Trophoblast cell (in vitro differentiated cells and primary cell): ENCODE measurements around the gene TRMT112.

Source experiments
- DNase-seq, 2 donors: peaks; one replicate each; pipeline ENCODE4 v3.0.0-alpha.2; 2016
- H2AFZ ChIP-seq: 2 replicates; pipeline ENCODE4 v1.6.1; 2013; ENCODE audit warnings: low read length, moderate library complexity, mild to moderate bottlenecking; ENCODE audit not compliant: insufficient read depth, poor library complexity
- H2AK5ac ChIP-seq: 2 replicates; pipeline ENCODE4 v1.6.1; 2013; ENCODE audit warnings: mild to moderate bottlenecking, low read length
- H2BK120ac ChIP-seq: 2 replicates; pipeline ENCODE4 v1.6.1; 2013; ENCODE audit warnings: low read length, mild to moderate bottlenecking, moderate library complexity; ENCODE audit not compliant: insufficient read depth, poor library complexity
- H2BK12ac ChIP-seq: 2 replicates; pipeline ENCODE4 v1.6.1; 2013; ENCODE audit warnings: mild to moderate bottlenecking, low read length, moderate library complexity
- H2BK5ac ChIP-seq: 2 replicates; pipeline ENCODE4 v1.6.1; 2013; ENCODE audit warnings: low read length, low read depth, moderate library complexity, mild to moderate bottlenecking; ENCODE audit not compliant: poor library complexity
- H3K14ac ChIP-seq: 2 replicates; pipeline ENCODE4 v1.6.1; 2013; ENCODE audit warnings: mild to moderate bottlenecking, low read length
- H3K18ac ChIP-seq: 2 replicates; pipeline ENCODE4 v1.6.1; 2013; ENCODE audit warnings: mild to moderate bottlenecking, low read length
- H3K23ac ChIP-seq: 2 replicates; pipeline ENCODE4 v1.6.1; 2013; ENCODE audit warnings: low read length
- H3K27ac ChIP-seq: 2 replicates; pipeline ENCODE4 v1.5.1; 2013; ENCODE audit warnings: low read depth, mild to moderate bottlenecking, inconsistent platforms, low read length, moderate library complexity
- H3K27me3 ChIP-seq: 2 replicates; pipeline ENCODE4 v1.6.1; 2013; ENCODE audit warnings: inconsistent platforms, mild to moderate bottlenecking, low read length, moderate library complexity; ENCODE audit not compliant: insufficient read depth
- H3K36me3 ChIP-seq, 2 experiments: 1 replicate in 1 of 2; 2 replicates in 1 of 2; pipeline ENCODE4 v1.6.1; 2013; ENCODE audit warnings: low read length in 2 of 2, mild to moderate bottlenecking in 2 of 2, moderate library complexity in 1 of 2; ENCODE audit not compliant: insufficient read depth in 2 of 2, control insufficient read depth in 1 of 2
- H3K4ac ChIP-seq: 2 replicates; pipeline ENCODE4 v1.6.1; 2013; ENCODE audit warnings: low read depth, mild to moderate bottlenecking, low read length, moderate library complexity
- H3K4me1 ChIP-seq, 2 experiments: 1 replicate in 1 of 2; 2 replicates in 1 of 2; pipeline ENCODE4 v1.6.1; 2013; ENCODE audit warnings: low read length in 2 of 2, mild to moderate bottlenecking in 2 of 2, moderate library complexity in 1 of 2; ENCODE audit not compliant: insufficient read depth in 2 of 2, control insufficient read depth in 1 of 2
- H3K4me2 ChIP-seq: 2 replicates; pipeline ENCODE4 v1.6.1; 2013; ENCODE audit warnings: inconsistent platforms, mild to moderate bottlenecking, low read length, moderate library complexity
- H3K4me3 ChIP-seq: 2 replicates; pipeline ENCODE4 v1.5.1; 2013; ENCODE audit warnings: mild to moderate bottlenecking, low read depth, low read length, inconsistent platforms
- H3K79me1 ChIP-seq: one replicate; pipeline ENCODE4 v1.6.1; 2013; ENCODE audit warnings: low read length
- H3K79me2 ChIP-seq: 2 replicates; pipeline ENCODE4 v1.6.1; 2013; ENCODE audit warnings: low read length, mild to moderate bottlenecking; ENCODE audit not compliant: control insufficient read depth, insufficient read depth, poor library complexity
- H3K9ac ChIP-seq: 2 replicates; pipeline ENCODE4 v1.6.1; 2013; ENCODE audit warnings: mild to moderate bottlenecking, low read length
- H3K9me3 ChIP-seq: 2 replicates; pipeline ENCODE4 v1.6.1; 2013; ENCODE audit warnings: low read depth, mild to moderate bottlenecking, control low read depth, inconsistent platforms, low read length; ENCODE audit not compliant: insufficient read depth
- H4K12ac ChIP-seq: 2 replicates; pipeline ENCODE4 v1.6.1; 2013; ENCODE audit warnings: low read depth, mild to moderate bottlenecking, low read length, moderate library complexity
- H4K8ac ChIP-seq: 2 replicates; pipeline ENCODE4 v1.6.1; 2013; ENCODE audit warnings: low read depth, mild to moderate bottlenecking, low read length, moderate library complexity
- H4K91ac ChIP-seq: one replicate; pipeline ENCODE4 v1.6.1; 2013; ENCODE audit warnings: low read depth, mild to moderate bottlenecking, low read length, moderate library complexity
- WGBS: extraction: QIAGEN DNeasy Blood & Tissue Kit; methylation state at CpG from one replicate; pipeline ENCODE4 v1.1.7; 2013; ENCODE audit warnings: missing lambda C conversion rate; ENCODE audit not compliant: insufficient read length, insufficient coverage; ENCODE audit errors: extremely low coverage; 5-methylcytosine and 5-hydroxymethylcytosine counted together

TRMT112 gene

GRCh38 chr11:64362339-64362738, 45.0 kb upstream of the TRMT112 start:
- WGBS, result no CpG with 5 or more reads among the region's 10 CpGs
- no peak overlapping the region for H3K4ac ChIP-seq
- H3K27ac ChIP-seq, result no peak overlapping the region
- DNase-seq, result no peak
- no peak overlapping the region for H3K14ac ChIP-seq
- no peak overlapping the region for H4K8ac ChIP-seq
- no peak overlapping the region for H4K12ac ChIP-seq
- no peak overlapping the region for H4K91ac ChIP-seq
- no peak overlapping the region for H2BK5ac ChIP-seq
- H3K4me2 ChIP-seq, result no peak overlapping the region
- peaks cover 9% of the 10 kb centered on the region for H3K79me2 ChIP-seq
- H3K18ac ChIP-seq, result no peak overlapping the region
- H2AK5ac ChIP-seq, result no peak overlapping the region
- H3K79me1 ChIP-seq, result peaks cover 18% of the 10 kb centered on the region
- no peak overlapping the region for H2AFZ ChIP-seq
- H2BK120ac ChIP-seq, result no peak overlapping the region
- H3K23ac ChIP-seq, result no peak overlapping the region
- peaks cover 29 to 30% of the 10 kb centered on the region in 2 experiments for H3K4me1 ChIP-seq
- H3K9me3 ChIP-seq, result peaks cover 3% of the 10 kb centered on the region
- no peak overlapping the region for H2BK12ac ChIP-seq
- H3K4me3 ChIP-seq, result no peak overlapping the region
- H3K9ac ChIP-seq, result no peak overlapping the region
- no peaks in the 10 kb centered on the region for H3K27me3 ChIP-seq
- peaks cover 39 to 49% of the 10 kb centered on the region in 2 experiments for H3K36me3 ChIP-seq

GRCh38 chr11:64361659-64362058, 44.3 kb upstream of the TRMT112 start:
- Histone ChIP-seq H3K4me3 (no peak overlapping the region), H3K4me2 (no peak overlapping the region), H3K27ac (no peak overlapping the region), H2AK5ac (no peak overlapping the region), H4K8ac (no peak overlapping the region), H3K4ac (no peak overlapping the region), H3K4me1 (peaks cover 33 to 36% of the 10 kb centered on the region in 2 experiments), H4K91ac (no peak overlapping the region), H3K9me3 (peaks cover 3% of the 10 kb centered on the region), H3K27me3 (no peaks in the 10 kb centered on the region), H4K12ac (no peak overlapping the region), H2BK12ac (no peak overlapping the region), H3K36me3 (peaks cover 38 to 49% of the 10 kb centered on the region in 2 experiments), H3K79me1 (peaks cover 25% of the 10 kb centered on the region), H2BK5ac (no peak overlapping the region), H2AFZ (no peak overlapping the region), H3K9ac (no peak overlapping the region), H3K23ac (no peak overlapping the region), H3K14ac (no peak overlapping the region), H2BK120ac (no peak overlapping the region), H3K18ac (no peak overlapping the region), H3K79me2 (peaks cover 9% of the 10 kb centered on the region)
- no CpG with 5 or more reads among the region's 18 CpGs for WGBS
- no peak for DNase-seq

- Histone ChIP-seq H4K8ac (no peak overlapping the region), H2AFZ (no peak overlapping the region), H3K9ac (no peak overlapping the region), H3K14ac (no peak overlapping the region), H3K36me3 (peaks cover 33 to 41% of the 10 kb centered on the region in 2 experiments), H3K4me2 (peak overlapping the region; percentile 9), H3K9me3 (peaks cover 3% of the 10 kb centered on the region), H3K4me1 (peaks cover 30 to 35% of the 10 kb centered on the region in 2 experiments), H4K12ac (no peak overlapping the region), H3K27ac (no peak overlapping the region), H4K91ac (no peak overlapping the region), H3K18ac (no peak overlapping the region), H2BK5ac (no peak overlapping the region), H3K79me2 (peaks cover 9% of the 10 kb centered on the region), H2BK12ac (no peak overlapping the region), H2BK120ac (no peak overlapping the region), H3K4me3 (no peak overlapping the region), H3K23ac (no peak overlapping the region), H3K4ac (no peak overlapping the region), H3K79me1 (peaks cover 26% of the 10 kb centered on the region), H3K27me3 (no peaks in the 10 kb centered on the region), H2AK5ac (no peak overlapping the region)
- no peak for DNase-seq
- no CpG with 5 or more reads among the region's 13 CpGs for WGBS
These were observed 43.1 kb upstream of the TRMT112 start for GRCh38 chr11:64360448-64360921.

- Histone ChIP-seq H3K14ac (no peak overlapping the region), H4K12ac (no peak overlapping the region), H3K36me3 (peaks cover 27 to 35% of the 10 kb centered on the region in 2 experiments), H4K91ac (peak overlapping the region; percentile 98), H3K9ac (no peak overlapping the region), H3K27ac (no peak overlapping the region), H3K9me3 (peaks cover 3% of the 10 kb centered on the region), H2BK120ac (no peak overlapping the region), H3K23ac (no peak overlapping the region), H3K18ac (peak overlapping the region; percentile 89), H2AK5ac (no peak overlapping the region), H2BK12ac (no peak overlapping the region), H3K4me1 (peaks cover 34 to 40% of the 10 kb centered on the region in 2 experiments), H3K79me1 (peaks cover 29% of the 10 kb centered on the region), H4K8ac (no peak overlapping the region), H3K79me2 (peaks cover 11% of the 10 kb centered on the region), H2AFZ (no peak overlapping the region), H3K4ac (peak overlapping the region; percentile 96), H3K27me3 (no peaks in the 10 kb centered on the region), H3K4me3 (peak overlapping the region; percentile 93), H3K4me2 (peak overlapping the region; percentile 90), H2BK5ac (peak overlapping the region; percentile 89)
- DNase-seq, result peak; percentile 52 to 69
- WGBS, result no CpG with 5 or more reads among the region's 38 CpGs
These were observed 42.5 kb upstream of the TRMT112 start for GRCh38 chr11:64359712-64360445.
